NB4 (cell line): ENCODE data around the gene MLH1.

ENCODE experiments used
- MYC ChIP-seq: IDR thresholded peaks from 2 replicates; pipeline ENCODE4 v1.6.1; 2011; ENCODE audit warnings: low read depth, low read length
- POLR2A ChIP-seq: IDR thresholded peaks from 2 replicates; pipeline ENCODE4 v1.6.1; 2011; ENCODE audit warnings: mild to moderate bottlenecking; ENCODE audit not compliant: insufficient read length; ENCODE audit errors: extremely low read depth
- TF ChIP-seq, protein P1 (sequence below): IDR thresholded peaks from one replicate; pipeline ENCODE4 v1.5.1; 2012; ENCODE audit warnings: low read depth, low read length
- TF ChIP-seq, protein P2 (sequence below): IDR thresholded peaks from 2 replicates; pipeline ENCODE4 v1.6.1; 2011; ENCODE audit warnings: low read depth, low read length

DNA sequence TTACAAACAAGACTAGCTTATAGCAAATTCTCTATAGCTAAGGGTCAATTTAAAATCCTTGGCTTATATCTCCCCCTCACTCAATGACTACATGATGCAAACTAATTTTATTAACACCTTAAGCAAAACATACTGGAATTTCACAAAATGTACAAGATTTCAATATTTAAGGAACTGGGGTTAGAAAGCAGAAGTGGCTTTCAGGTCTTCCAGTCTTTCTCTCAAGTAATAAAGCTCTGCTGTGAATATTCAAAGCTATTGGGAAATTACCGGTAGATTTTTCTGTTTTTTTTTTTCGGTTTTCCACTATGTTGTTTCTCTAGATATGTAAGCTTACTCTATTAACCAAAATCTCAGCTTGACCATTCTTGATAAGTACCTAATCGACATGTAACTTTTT, 4.3 kb upstream of the MLH1 start:
- TF ChIP-seq, protein P1, sequence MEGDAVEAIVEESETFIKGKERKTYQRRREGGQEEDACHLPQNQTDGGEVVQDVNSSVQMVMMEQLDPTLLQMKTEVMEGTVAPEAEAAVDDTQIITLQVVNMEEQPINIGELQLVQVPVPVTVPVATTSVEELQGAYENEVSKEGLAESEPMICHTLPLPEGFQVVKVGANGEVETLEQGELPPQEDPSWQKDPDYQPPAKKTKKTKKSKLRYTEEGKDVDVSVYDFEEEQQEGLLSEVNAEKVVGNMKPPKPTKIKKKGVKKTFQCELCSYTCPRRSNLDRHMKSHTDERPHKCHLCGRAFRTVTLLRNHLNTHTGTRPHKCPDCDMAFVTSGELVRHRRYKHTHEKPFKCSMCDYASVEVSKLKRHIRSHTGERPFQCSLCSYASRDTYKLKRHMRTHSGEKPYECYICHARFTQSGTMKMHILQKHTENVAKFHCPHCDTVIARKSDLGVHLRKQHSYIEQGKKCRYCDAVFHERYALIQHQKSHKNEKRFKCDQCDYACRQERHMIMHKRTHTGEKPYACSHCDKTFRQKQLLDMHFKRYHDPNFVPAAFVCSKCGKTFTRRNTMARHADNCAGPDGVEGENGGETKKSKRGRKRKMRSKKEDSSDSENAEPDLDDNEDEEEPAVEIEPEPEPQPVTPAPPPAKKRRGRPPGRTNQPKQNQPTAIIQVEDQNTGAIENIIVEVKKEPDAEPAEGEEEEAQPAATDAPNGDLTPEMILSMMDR, result no peak
- no peak for TF ChIP-seq MYC
- no peak for TF ChIP-seq POLR2A
- TF ChIP-seq, protein P2, sequence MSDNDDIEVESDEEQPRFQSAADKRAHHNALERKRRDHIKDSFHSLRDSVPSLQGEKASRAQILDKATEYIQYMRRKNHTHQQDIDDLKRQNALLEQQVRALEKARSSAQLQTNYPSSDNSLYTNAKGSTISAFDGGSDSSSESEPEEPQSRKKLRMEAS, result no peak
